H1 (cell line): ENCODE measurements around the gene EMP2. TPM values are rescaled to one million over a fixed set of nuclear protein-coding genes. Genes with fewer than 3 reads are reported as not detected.

Experiments used
- CTCF ChIA-PET: fragments of 300-600 bp; sonication (Branson Sonifier 250); formaldehyde crosslinking; loops from one replicate; lab custom pipeline; 2021; ENCODE audit not compliant: partially characterized antibody; lab: Charles Lee
- POLR2A ChIA-PET: fragments of 300-600 bp; sonication (Branson Sonifier 250); formaldehyde crosslinking; loops from one replicate; lab custom pipeline; 2021; ENCODE audit warnings: inconsistent platforms; ENCODE audit not compliant: partially characterized antibody; lab: Charles Lee
- DNase-seq, 2 experiments: peaks; one replicate each; pipeline versions ENCODE4 v3.0.0 to v3.0.0-alpha.2; 2010 to 2022; ENCODE audit warnings: low spot score in 2 of 2, low read depth in 1 of 2, mixed read lengths in 1 of 2
- FAIRE-seq: peaks from 2 replicates; lab custom pipeline; 2011; peaks lifted over from hg19 to GRCh38; lab: Jason Lieb, UNC
- H2AFZ ChIP-seq: 2 replicates; pipeline ENCODE4 v1.8.1; 2012; ENCODE audit warnings: low read length, inconsistent platforms
- H2AK5ac ChIP-seq: 2 replicates; pipeline ENCODE4 v1.6.1; 2013; ENCODE audit warnings: low read depth, low read length
- H2BK120ac ChIP-seq: replicated peaks from 2 replicates; pipeline ENCODE3; 2013; ENCODE audit warnings: low read depth, low read length, inconsistent platforms
- H2BK12ac ChIP-seq: 2 replicates; pipeline ENCODE4 v1.6.1; 2013; ENCODE audit warnings: low read depth, low read length
- H2BK15ac ChIP-seq: 2 replicates; pipeline ENCODE4 v1.6.1; 2013; ENCODE audit warnings: low read length
- H2BK20ac ChIP-seq: 2 replicates; pipeline ENCODE4 v1.6.1; 2013; ENCODE audit warnings: low read length
- H2BK5ac ChIP-seq: 2 replicates; pipeline ENCODE4 v1.6.1; 2013; ENCODE audit warnings: low read depth, low read length
- H3K14ac ChIP-seq: 2 replicates; pipeline ENCODE4 v1.6.1; 2013; ENCODE audit warnings: inconsistent platforms; ENCODE audit not compliant: insufficient read length
- H3K18ac ChIP-seq: 2 replicates; pipeline ENCODE4 v1.6.1; 2013; ENCODE audit warnings: low read length; ENCODE audit errors: extremely low read depth
- H3K23ac ChIP-seq: 2 replicates; pipeline ENCODE4 v1.6.1; 2013; ENCODE audit warnings: inconsistent platforms; ENCODE audit not compliant: insufficient read length
- H3K23me2 ChIP-seq: 2 replicates; pipeline ENCODE4 v1.6.1; 2013; ENCODE audit warnings: low read depth, low read length
- H3K27ac ChIP-seq: 2 replicates; pipeline ENCODE4 v1.6.1; 2011; ENCODE audit warnings: low read depth, low read length, inconsistent platforms
- H3K27me3 ChIP-seq, 4 experiments: replicated peaks in 1 of 4; 1 replicate in 1 of 4; 2 replicates in 3 of 4; pipeline versions ENCODE4 v1.6.1 to v1.8.1; 2011 to 2013; ENCODE audit warnings: low read length in 3 of 4, mild to moderate bottlenecking in 3 of 4, inconsistent platforms in 2 of 4, mixed read lengths in 2 of 4, moderate library complexity in 1 of 4; ENCODE audit not compliant: control insufficient read depth in 3 of 4, insufficient read depth in 3 of 4; ENCODE audit errors: extremely low read depth in 1 of 4
- H3K36me3 ChIP-seq, 4 experiments: 2 replicates each; pipeline versions ENCODE4 v1.6.1 to v1.8.1; 2011 to 2013; ENCODE audit warnings: mild to moderate bottlenecking in 4 of 4, low read length in 3 of 4, moderate library complexity in 2 of 4, control low read depth in 1 of 4, inconsistent platforms in 1 of 4; ENCODE audit not compliant: insufficient read depth in 4 of 4, control insufficient read depth in 2 of 4
- H3K4ac ChIP-seq: replicated peaks from 2 replicates; pipeline ENCODE3; 2013; ENCODE audit warnings: low read length, low read depth, mixed read lengths, inconsistent platforms; ENCODE audit not compliant: insufficient read length
- H3K4me1 ChIP-seq, 4 experiments: replicated peaks in 1 of 4; 1 replicate in 1 of 4; 2 replicates in 3 of 4; pipeline versions ENCODE4 v1.6.1 to v1.8.1; 2011 to 2013; ENCODE audit warnings: low read length in 3 of 4, inconsistent platforms in 2 of 4, mixed read lengths in 1 of 4; ENCODE audit not compliant: insufficient read depth in 4 of 4, control insufficient read depth in 3 of 4
- H3K4me2 ChIP-seq, 2 experiments: 2 replicates each; pipeline versions ENCODE4 v1.6.1 to v1.8.1; 2011 to 2013; ENCODE audit warnings: low read depth in 2 of 2, low read length in 2 of 2, control low read depth in 1 of 2, inconsistent platforms in 1 of 2, mild to moderate bottlenecking in 1 of 2; ENCODE audit not compliant: insufficient read depth in 1 of 2
- H3K4me3 ChIP-seq, 4 experiments: fragments of 200-600, 300-600 bp in 1 of 4; sonication (generic), shearing (Covaris generic), sonication (Bioruptor Twin) in 1 of 4; 2 replicates each; pipeline versions ENCODE4 v1.5.1 to v1.8.1; 2011 to 2016; ENCODE audit warnings: low read length in 4 of 4, low read depth in 3 of 4, control low read depth in 2 of 4, inconsistent platforms in 2 of 4, mild to moderate bottlenecking in 2 of 4, mixed read lengths in 1 of 4, moderate library complexity in 1 of 4; ENCODE audit not compliant: insufficient read depth in 2 of 4; ENCODE audit errors: extremely low read depth in 1 of 4
- H3K56ac ChIP-seq: replicated peaks from 2 replicates; pipeline ENCODE3; 2013; ENCODE audit warnings: low read depth, mild to moderate bottlenecking, mixed read lengths, low read length, inconsistent platforms; ENCODE audit not compliant: insufficient read length
- H3K79me1 ChIP-seq: 2 replicates; pipeline ENCODE4 v1.6.1; 2013; ENCODE audit warnings: low read depth, low read length, control low read depth
- H3K79me2 ChIP-seq, 2 experiments: 2 replicates each; pipeline versions ENCODE4 v1.6.1 to v1.8.1; 2012 to 2013; ENCODE audit warnings: low read length in 2 of 2, mild to moderate bottlenecking in 2 of 2, inconsistent platforms in 1 of 2; ENCODE audit not compliant: insufficient read depth in 2 of 2, control insufficient read depth in 1 of 2
- H3K9ac ChIP-seq, 4 experiments: replicated peaks in 1 of 4; 1 replicate in 1 of 4; 2 replicates in 3 of 4; pipeline versions ENCODE4 v1.6.1 to v1.8.1; 2011 to 2013; ENCODE audit warnings: low read depth in 3 of 4, low read length in 3 of 4, control low read depth in 2 of 4, mild to moderate bottlenecking in 2 of 4, moderate library complexity in 2 of 4, inconsistent platforms in 1 of 4; ENCODE audit errors: extremely low read depth in 1 of 4
- H3K9me3 ChIP-seq, 2 experiments: 2 replicates each; pipeline versions ENCODE4 v1.6.1 to v1.8.1; 2012 to 2013; ENCODE audit warnings: mild to moderate bottlenecking in 2 of 2, moderate library complexity in 2 of 2, control low read depth in 1 of 2, inconsistent platforms in 1 of 2, low read depth in 1 of 2, low read length in 1 of 2, mixed read lengths in 1 of 2; ENCODE audit not compliant: insufficient read depth in 2 of 2
- H4K20me1 ChIP-seq, 2 experiments: replicated peaks in 1 of 2; 2 replicates each; pipeline versions ENCODE3 to v1.8.1; 2011 to 2013; ENCODE audit warnings: inconsistent platforms in 2 of 2, low read length in 2 of 2, mild to moderate bottlenecking in 1 of 2; ENCODE audit not compliant: insufficient read depth in 2 of 2, control insufficient read depth in 1 of 2
- H4K5ac ChIP-seq: 2 replicates; pipeline ENCODE4 v1.6.1; 2013; ENCODE audit warnings: low read length, low read depth, mixed read lengths, inconsistent platforms; ENCODE audit not compliant: insufficient read length
- H4K8ac ChIP-seq: 2 replicates; pipeline ENCODE4 v1.8.0; 2013; ENCODE audit warnings: mild to moderate bottlenecking, moderate library complexity, low read length, inconsistent platforms; ENCODE audit not compliant: insufficient read depth; ENCODE audit errors: extremely low read depth
- H4K91ac ChIP-seq: replicated peaks from 2 replicates; pipeline ENCODE3; 2013; ENCODE audit warnings: low read length, mixed read lengths, inconsistent platforms; ENCODE audit not compliant: insufficient read length
- ASH2L ChIP-seq: fragments of 200-600, 300-600 bp; sonication (generic); IDR thresholded peaks from one replicate; pipeline ENCODE4 v1.7.1; 2017; ENCODE audit warnings: low read length
- CEBPB ChIP-seq: IDR thresholded peaks from 2 replicates; pipeline ENCODE4 v1.6.1; 2012; ENCODE audit warnings: low read depth, low read length
- CHD2 ChIP-seq: IDR thresholded peaks from 2 replicates; pipeline ENCODE4 v1.6.1; 2012; ENCODE audit warnings: low read length, improper control_type of control experiment
- CTBP2 ChIP-seq: IDR thresholded peaks from 2 replicates; pipeline ENCODE4 v1.7.0; 2011; ENCODE audit warnings: borderline replicate concordance, mild to moderate bottlenecking, moderate library complexity, mixed read lengths, low read length; ENCODE audit not compliant: insufficient read depth, insufficient read length
- FOSL1 ChIP-seq: IDR thresholded peaks from 2 replicates; pipeline ENCODE4 v1.6.1; 2011; ENCODE audit warnings: mild to moderate bottlenecking, low read depth, low read length, moderate library complexity; ENCODE audit not compliant: insufficient read depth
- KDM5A ChIP-seq: fragments of 200-600 bp; IDR thresholded peaks from 2 replicates; pipeline ENCODE4 v1.7.1; 2012; ENCODE audit warnings: mild to moderate bottlenecking, low read length, inconsistent platforms, mixed read lengths
- NRF1 ChIP-seq: IDR thresholded peaks from 2 replicates; pipeline ENCODE4 v1.6.1; 2011; ENCODE audit warnings: mild to moderate bottlenecking, low read depth, low read length, improper control_type of control experiment
- PHF8 ChIP-seq: fragments of 200-600 bp; sonication (generic); conservative IDR thresholded peaks from 2 replicates; pipeline ENCODE4 v1.7.1; 2012; ENCODE audit warnings: low read depth, mild to moderate bottlenecking, inconsistent platforms, low read length, moderate library complexity
- RBBP5 ChIP-seq: IDR thresholded peaks from 2 replicates; pipeline ENCODE4 v1.7.1; 2012; ENCODE audit warnings: low read depth, mild to moderate bottlenecking, inconsistent platforms, low read length, moderate library complexity, borderline replicate concordance
- RXRA ChIP-seq: IDR thresholded peaks from 2 replicates; pipeline ENCODE4 v1.6.1; 2011; ENCODE audit warnings: low read depth, mild to moderate bottlenecking, low read length, moderate library complexity; ENCODE audit not compliant: insufficient read depth
- SP4 ChIP-seq: IDR thresholded peaks from 2 replicates; pipeline ENCODE4 v1.6.1; 2012; ENCODE audit warnings: low read length, inconsistent platforms
- WGBS, 2 experiments: shearing (Covaris generic) in 1 of 2; methylation state at CpG; one replicate each; pipeline versions ENCODE4 v1.1.6 to v1.1.7; 2013 to 2015; ENCODE audit warnings: low lambda C conversion rate in 2 of 2, mixed read lengths in 2 of 2, inconsistent platforms in 1 of 2, low coverage in 1 of 2, missing lambda C conversion rate in 1 of 2; ENCODE audit not compliant: insufficient replicate concordance in 2 of 2, insufficient coverage in 1 of 2, insufficient read length in 1 of 2; ENCODE audit errors: extremely low coverage in 1 of 2, missing lambda C conversion rate in 1 of 2; 5-methylcytosine and 5-hydroxymethylcytosine counted together
- polyA plus RNA-seq, 7 experiments: library from polyadenylated mRNA; depleted of rRNA in 3 of 7; stranded (reverse) in 5 of 7; unstranded in 2 of 7; fragments of >200 nt in 5 of 7; fragments of 200-250 nt in 2 of 7; gene quantifications; 1 replicate in 5 of 7; 2 replicates in 1 of 7; 4 replicates in 1 of 7; pipeline versions ENCODE4 v1.2.1 to v1.2.3, GENCODE V29; 2011 to 2013; ENCODE audit warnings: missing spikeins in 2 of 7, mixed read lengths in 2 of 7
- total RNA-seq: library from RNA; stranded (reverse); fragmentation: NEBNext Ultra II Directional; extraction: Animal tissue kit (Norgen Biotek cat#: 25700); gene quantifications from 2 replicates; pipeline ENCODE4 v1.2.1, GENCODE V29; 2021
- TF ChIP-seq, protein P1 (sequence below), 3 experiments: IDR thresholded peaks; 1 replicate in 2 of 3; 2 replicates in 1 of 3; pipeline versions ENCODE4 v1.5.1 to v1.6.1; 2011; ENCODE audit warnings: low read length in 3 of 3, mild to moderate bottlenecking in 3 of 3, inconsistent platforms in 2 of 3, low read depth in 1 of 3, moderate library complexity in 1 of 3; ENCODE audit not compliant: insufficient read depth in 1 of 3; ENCODE audit errors: control extremely low read depth in 1 of 3

EMP2 gene
- total and polyA plus RNA-seq, 2 of the 8 experiments (the other 6 are each of a cell fraction or from before 2014, with no cell fraction given), result 22.6 to 23.3 TPM

DNA sequence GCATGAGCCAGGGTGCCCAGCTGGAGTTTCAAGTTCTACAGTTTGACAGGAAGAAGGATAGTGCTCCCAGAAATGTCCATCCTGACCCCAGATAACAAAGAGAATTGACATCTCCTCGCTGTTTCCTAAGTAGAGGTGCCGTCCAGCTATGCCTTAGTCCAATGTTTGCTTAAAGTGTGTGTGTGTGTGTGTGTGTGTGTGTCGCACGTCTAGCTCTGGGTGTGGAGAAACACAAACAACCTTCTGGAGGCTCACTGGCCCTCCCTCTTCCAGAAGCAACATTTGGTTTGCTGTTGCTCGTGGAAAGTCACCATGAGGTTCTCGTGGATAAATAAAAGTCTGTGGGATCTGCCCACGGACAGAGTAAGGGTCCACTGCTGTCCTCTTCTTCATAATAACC lies 22.1 kb downstream of the EMP2 start:
- no peak overlapping the region for H3K14ac ChIP-seq
- no peak overlapping the region for H4K91ac ChIP-seq
- H2BK5ac ChIP-seq, result no peak overlapping the region
- H3K56ac ChIP-seq, result no peak overlapping the region
- no peak overlapping the region for H2AK5ac ChIP-seq
- no peak overlapping the region for H3K27ac ChIP-seq
- no peaks in the 10 kb centered on the region for H3K23me2 ChIP-seq
- no peak overlapping the region for H2AFZ ChIP-seq
- no peak overlapping the region for H3K4me3 ChIP-seq
- H3K9me3 ChIP-seq, result peaks cover 0 to 3% of the 10 kb centered on the region in 2 experiments; a peak in 1 of 4 replicates
- no peak overlapping the region for H3K9ac ChIP-seq
- H4K20me1 ChIP-seq, result no peaks in the 10 kb centered on the region
- H2BK120ac ChIP-seq, result no peak overlapping the region
- H3K79me2 ChIP-seq, result no peaks in the 10 kb centered on the region
- H4K8ac ChIP-seq, result no peak overlapping the region
- 91% methylated on average over 7 of the region's 7 CpGs; no CpG with 5 or more reads in 1 of the 2 experiments for WGBS, 2 experiments
- H3K4me2 ChIP-seq, result no peak overlapping the region
- no peaks in the 10 kb centered on the region for H3K36me3 ChIP-seq
- H4K5ac ChIP-seq, result no peak overlapping the region
- no peak overlapping the region for H3K4ac ChIP-seq
- FAIRE-seq (no peak), DNase-seq (no peak)
- no peak overlapping the region for H2BK15ac ChIP-seq
- CTCF ChIA-PET, result interaction anchor here (0.6 to 2.5 kb wide), 3 partner anchors 8 to 1017 kb away, joined by 3 to 8 read pairs (median 3); no protein-coding TSS in a partner anchor
- H3K79me1 ChIP-seq, result no peaks in the 10 kb centered on the region; the same call in 1 of the 2 replicates
- no peak overlapping the region for H2BK12ac ChIP-seq
- POLR2A ChIA-PET, result no interaction called here
- H2BK20ac ChIP-seq, result no peak overlapping the region
- H3K27me3 ChIP-seq, result no peaks in the 10 kb centered on the region
- no peak overlapping the region for H3K18ac ChIP-seq
- H3K4me1 ChIP-seq, result peaks cover 0 to 2% (median 0%) of the 10 kb centered on the region in 4 experiments; a peak in 2 of 7 replicates
- H3K23ac ChIP-seq, result no peak overlapping the region
- TF ChIP-seq CHD2, result no peak
- no peak for TF ChIP-seq RXRA
- TF ChIP-seq, protein P1, sequence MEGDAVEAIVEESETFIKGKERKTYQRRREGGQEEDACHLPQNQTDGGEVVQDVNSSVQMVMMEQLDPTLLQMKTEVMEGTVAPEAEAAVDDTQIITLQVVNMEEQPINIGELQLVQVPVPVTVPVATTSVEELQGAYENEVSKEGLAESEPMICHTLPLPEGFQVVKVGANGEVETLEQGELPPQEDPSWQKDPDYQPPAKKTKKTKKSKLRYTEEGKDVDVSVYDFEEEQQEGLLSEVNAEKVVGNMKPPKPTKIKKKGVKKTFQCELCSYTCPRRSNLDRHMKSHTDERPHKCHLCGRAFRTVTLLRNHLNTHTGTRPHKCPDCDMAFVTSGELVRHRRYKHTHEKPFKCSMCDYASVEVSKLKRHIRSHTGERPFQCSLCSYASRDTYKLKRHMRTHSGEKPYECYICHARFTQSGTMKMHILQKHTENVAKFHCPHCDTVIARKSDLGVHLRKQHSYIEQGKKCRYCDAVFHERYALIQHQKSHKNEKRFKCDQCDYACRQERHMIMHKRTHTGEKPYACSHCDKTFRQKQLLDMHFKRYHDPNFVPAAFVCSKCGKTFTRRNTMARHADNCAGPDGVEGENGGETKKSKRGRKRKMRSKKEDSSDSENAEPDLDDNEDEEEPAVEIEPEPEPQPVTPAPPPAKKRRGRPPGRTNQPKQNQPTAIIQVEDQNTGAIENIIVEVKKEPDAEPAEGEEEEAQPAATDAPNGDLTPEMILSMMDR (IDR thresholded peaks at IDR 0.05; ENCODE audit: control extremely low read depth in 1 of 3, insufficient read depth in 1 of 3, low read depth in 1 of 3, low read length in 3 of 3), result no peak
- no peak for TF ChIP-seq CEBPB
- no peak for TF ChIP-seq NRF1
- TF ChIP-seq ASH2L, result no peak
- TF ChIP-seq KDM5A, result no peak
- TF ChIP-seq PHF8, result no peak
- no peak for TF ChIP-seq SP4
- TF ChIP-seq RBBP5, result no peak
- TF ChIP-seq FOSL1, result no peak
- TF ChIP-seq CTBP2, result no peak
